KG1 (cell line): ENCODE measurements around the gene C19orf38.

Experiments
- DNase-seq: peaks from one replicate; lab custom pipeline; 2025; lab: John Stamatoyannopoulos, UW

C19orf38 gene

DNA sequence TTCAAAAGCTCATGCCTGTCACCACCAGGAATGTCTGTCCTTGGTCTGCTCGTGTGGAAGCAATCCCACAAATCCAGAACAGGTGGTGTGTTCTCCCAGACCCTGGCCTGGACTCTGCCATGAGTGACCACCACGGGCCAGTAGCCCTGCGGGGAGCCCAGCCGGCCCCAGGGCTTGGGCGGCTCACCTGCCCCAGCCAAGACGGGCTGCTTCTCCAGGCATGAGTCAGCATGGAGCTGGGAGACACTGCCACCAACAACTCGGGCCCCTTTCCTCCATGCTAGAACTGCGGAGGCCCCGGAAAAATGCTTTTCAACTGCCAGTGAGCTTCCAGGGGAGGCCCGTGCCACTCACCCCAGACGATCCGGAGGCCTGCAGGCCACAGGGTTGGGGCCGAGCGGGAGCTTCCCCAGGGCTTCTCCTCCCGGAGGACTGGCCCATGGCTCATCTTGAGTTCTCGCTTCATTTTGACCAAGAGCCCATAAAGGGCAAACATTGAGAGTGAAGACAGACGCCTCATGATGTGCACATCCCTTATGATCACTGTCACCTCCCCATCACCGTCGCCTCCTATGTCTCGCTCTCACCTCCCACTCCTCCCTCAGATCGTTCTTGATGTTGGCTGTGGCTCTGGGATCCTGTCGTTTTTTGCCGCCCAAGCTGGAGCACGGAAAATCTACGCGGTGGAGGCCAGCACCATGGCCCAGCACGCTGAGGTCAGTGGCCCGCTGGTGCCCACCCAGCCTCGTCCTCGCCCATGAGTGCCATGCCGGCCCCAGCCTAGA is 63.6 kb downstream of the C19orf38 start:
- no peak for DNase-seq

GRCh38 chr19:10912619-10913018 is 64.4 kb downstream of the C19orf38 start:
- no peak for DNase-seq

DNA sequence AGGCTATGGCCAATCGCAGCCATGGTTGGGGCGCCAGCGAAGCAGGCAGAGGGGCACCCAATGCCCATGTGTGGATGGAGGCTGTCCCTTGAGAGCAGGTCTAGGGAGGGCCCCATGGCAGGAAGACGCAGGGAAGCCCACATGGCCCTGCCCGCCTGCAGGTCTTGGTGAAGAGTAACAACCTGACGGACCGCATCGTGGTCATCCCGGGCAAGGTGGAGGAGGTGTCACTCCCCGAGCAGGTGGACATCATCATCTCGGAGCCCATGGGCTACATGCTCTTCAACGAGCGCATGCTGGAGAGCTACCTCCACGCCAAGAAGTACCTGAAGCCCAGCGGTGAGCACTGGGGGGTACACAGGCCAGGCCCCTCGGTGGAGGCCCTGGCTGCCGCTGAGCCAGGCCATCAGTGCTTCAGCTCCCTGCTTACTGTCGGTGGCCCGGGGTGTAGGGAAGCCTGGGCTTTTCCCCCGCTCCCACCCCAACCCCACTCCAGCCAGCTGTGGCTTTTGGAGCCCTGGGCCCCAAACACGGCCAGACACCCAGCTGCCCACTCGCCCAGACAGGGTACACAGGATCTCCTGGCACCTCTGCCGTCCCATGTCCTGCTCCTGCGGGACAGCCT is 65.6 kb downstream of the C19orf38 start:
- DNase-seq = no peak

DNA sequence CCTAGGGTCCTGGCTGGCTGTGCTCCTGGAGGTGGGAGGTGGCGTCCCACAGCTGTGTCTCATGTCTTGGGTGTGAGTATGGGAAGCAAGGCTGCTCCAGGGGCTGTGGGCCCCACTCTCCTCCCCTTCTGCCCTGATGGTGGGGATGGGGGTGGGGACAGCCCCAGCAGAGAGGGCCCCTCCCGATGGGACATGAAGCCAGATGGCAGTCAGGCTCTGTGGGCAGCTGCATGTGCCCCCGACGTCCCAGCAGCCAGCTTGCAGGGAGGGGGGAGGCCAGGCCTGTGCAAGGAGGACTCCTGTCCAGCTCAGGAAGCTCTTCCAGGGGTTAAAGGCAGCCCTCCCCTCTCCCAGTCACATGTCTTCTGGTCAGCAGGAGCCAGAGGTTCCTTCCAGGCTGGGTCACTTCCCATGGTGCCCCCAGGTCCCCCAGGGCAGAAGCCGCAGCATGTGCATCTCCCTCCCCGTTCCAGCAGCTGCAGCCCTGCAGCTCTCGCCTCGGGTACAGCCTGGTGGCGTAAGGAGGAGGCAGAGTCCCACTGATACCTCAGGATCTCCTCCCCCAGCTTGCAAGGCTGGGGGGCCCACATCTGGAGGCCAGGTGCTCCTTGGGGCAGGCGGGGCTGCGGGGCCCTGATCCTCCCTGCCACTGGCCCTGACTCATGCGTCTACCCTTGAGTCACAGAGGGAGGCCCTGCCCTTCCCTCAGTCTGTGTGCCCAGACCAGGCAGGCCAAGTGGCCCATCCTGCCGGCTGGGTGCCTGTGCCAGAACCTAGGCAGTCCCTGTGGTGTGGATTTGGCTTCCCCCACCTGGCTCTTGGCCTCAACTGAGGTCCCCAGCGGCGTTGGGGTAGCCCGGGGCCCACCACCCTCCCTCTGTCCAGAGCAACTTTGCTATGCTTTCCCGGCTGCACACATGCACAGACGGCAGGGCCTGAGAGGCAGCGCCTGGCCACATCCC is 67.2 kb downstream of the C19orf38 start:
- no peak for DNase-seq

DNA sequence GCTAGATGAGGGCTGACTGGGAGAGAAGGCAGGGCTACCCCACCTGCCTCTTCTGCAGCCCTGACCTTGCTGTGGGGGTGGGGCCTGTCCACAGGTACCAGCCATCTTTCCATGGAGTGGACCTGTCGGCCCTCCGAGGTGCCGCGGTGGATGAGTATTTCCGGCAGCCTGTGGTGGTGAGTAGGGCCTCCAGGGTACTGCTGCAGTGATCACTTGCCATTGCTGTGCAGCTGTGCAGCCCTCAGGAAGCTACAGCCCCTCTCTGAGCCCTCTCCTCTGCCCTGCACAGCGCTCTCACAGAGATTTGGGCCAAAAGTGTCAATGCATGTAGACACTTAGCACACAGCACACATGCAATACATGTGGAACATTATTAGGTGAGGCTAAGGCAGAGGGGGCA is 68.4 kb downstream of the C19orf38 start:
- DNase-seq = no peak

DNA sequence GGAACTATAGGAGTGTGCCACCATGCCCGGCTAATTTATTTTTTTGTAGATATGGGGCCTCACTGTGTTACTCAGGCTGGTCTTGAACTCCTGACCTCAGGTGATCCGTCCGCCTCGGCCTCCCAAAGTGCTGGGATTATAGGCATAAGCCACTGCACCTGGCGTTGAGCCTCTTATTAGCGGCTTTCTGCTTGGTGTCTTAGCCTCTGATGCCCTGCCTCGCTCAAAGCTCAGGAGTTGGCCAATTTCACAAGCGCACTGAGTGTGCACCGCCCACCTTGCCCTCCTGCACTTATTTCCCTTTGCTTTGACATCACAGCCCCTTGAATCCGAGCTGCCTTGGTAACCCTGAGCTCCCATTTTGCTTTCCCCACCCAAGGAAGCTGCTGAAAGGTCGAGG is 70.1 kb downstream of the C19orf38 start:
- no peak for DNase-seq
